Ovary (tissue), 3 donors: Measurements from ENCODE around the gene MMP25.

Experiments used
- EP300 ChIP-seq: sonication (generic); formaldehyde crosslinking; IDR thresholded peaks from one replicate; pipeline ENCODE4 v1.6.1; 2017; ENCODE audit warnings: antibody characterized with exemption
- POLR2A ChIP-seq: fragments of 450-650 bp; IDR thresholded peaks from one replicate; pipeline ENCODE4 v1.6.1; 2017; ENCODE audit warnings: antibody characterized with exemption, mild to moderate bottlenecking, moderate library complexity
- TF ChIP-seq, protein P1 (sequence below), 3 donors: fragments of 450-650 bp in 2 of 3; fragments of 200-600 bp in 1 of 3; IDR thresholded peaks; one replicate each; pipeline versions ENCODE4 v1.5.1 to v1.8.0; 2016 to 2022; ENCODE audit warnings: antibody characterized with exemption in 3 of 3, mild to moderate bottlenecking in 1 of 3
- donor health status: DM: no; HTN: no; CAD: no.

DNA sequence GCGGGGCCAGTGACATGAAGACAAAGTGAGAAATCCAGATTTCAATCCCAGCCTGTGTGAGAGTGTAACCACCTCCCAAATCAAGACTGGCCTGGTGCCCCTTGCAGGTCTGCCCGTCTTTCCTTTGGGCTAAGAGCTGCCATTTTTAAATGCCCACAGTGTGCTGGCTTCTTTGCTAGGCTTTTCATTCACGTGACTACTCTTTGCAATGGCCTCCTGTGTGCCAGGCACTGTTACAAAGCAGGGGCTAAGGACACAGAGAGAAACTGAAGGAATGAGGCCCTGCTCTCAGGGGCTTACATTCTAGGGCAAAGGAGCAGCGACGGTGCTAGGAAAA is 53.0 kb downstream of the MMP25 start:
- TF ChIP-seq, protein P1, sequence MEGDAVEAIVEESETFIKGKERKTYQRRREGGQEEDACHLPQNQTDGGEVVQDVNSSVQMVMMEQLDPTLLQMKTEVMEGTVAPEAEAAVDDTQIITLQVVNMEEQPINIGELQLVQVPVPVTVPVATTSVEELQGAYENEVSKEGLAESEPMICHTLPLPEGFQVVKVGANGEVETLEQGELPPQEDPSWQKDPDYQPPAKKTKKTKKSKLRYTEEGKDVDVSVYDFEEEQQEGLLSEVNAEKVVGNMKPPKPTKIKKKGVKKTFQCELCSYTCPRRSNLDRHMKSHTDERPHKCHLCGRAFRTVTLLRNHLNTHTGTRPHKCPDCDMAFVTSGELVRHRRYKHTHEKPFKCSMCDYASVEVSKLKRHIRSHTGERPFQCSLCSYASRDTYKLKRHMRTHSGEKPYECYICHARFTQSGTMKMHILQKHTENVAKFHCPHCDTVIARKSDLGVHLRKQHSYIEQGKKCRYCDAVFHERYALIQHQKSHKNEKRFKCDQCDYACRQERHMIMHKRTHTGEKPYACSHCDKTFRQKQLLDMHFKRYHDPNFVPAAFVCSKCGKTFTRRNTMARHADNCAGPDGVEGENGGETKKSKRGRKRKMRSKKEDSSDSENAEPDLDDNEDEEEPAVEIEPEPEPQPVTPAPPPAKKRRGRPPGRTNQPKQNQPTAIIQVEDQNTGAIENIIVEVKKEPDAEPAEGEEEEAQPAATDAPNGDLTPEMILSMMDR (IDR thresholded peaks at IDR 0.05) = no peak
- TF ChIP-seq POLR2A (no peak), EP300 (no peak)
